WTC11 (cell line): Measurements from ENCODE around the gene GPC6. TPM values are rescaled to one million over a fixed set of nuclear protein-coding genes. Genes with fewer than 3 reads are reported as not detected.

ENCODE experiments used
- ATAC-seq: fragments of 200-7000 bp; cut with Tn5 transposase; 2 replicates; pipeline ENCODE4 v1.10.0; 2021; ENCODE audit warnings: mild to moderate bottlenecking, moderate library complexity
- Bru-seq: library from RNA; stranded (reverse); fragments of 400-500 nt; gene quantifications from one replicate; lab custom pipeline; 2021; lab: Mats Ljungman, UMichigan
- CTCF ChIA-PET: fragments of 300-600 bp; sonication (Branson Sonifier 250); formaldehyde crosslinking; loops from one replicate; lab custom pipeline; 2021; ENCODE audit warnings: antibody characterized with exemption; lab: Charles Lee
- POLR2A ChIA-PET: fragments of 350-600 bp; sonication (Branson Sonifier 250); formaldehyde crosslinking; loops from one replicate; lab custom pipeline; 2021; ENCODE audit warnings: antibody characterized with exemption; lab: Charles Lee
- DNase-seq: peaks from one replicate; pipeline ENCODE4 v3.0.0; 2021; ENCODE audit warnings: low spot score
- H3K27ac Mint-ChIP-seq: 2 replicates; pipeline ENCODE4 v1.8.0; 2021; ENCODE audit warnings: mixed read lengths
- H3K27me3 Mint-ChIP-seq: 2 replicates; pipeline ENCODE4 v1.8.0; 2021; ENCODE audit warnings: low read depth, mild to moderate bottlenecking, moderate library complexity, mixed read lengths
- H3K36me3 Mint-ChIP-seq: 2 replicates; pipeline ENCODE4 v1.8.0; 2021; ENCODE audit warnings: mixed read lengths
- H3K4me1 Mint-ChIP-seq: 2 replicates; pipeline ENCODE4 v1.8.0; 2022; ENCODE audit warnings: mixed read lengths
- H3K4me3 Mint-ChIP-seq: 2 replicates; pipeline ENCODE4 v1.8.0; 2021; ENCODE audit warnings: mild to moderate bottlenecking, moderate library complexity, mixed read lengths
- H3K9me3 Mint-ChIP-seq: 2 replicates; pipeline ENCODE4 v1.8.0; 2021; ENCODE audit warnings: mixed read lengths
- ARID4B ChIP-seq: sonication (generic); formaldehyde crosslinking; IDR thresholded peaks from 2 replicates; pipeline ENCODE4 v1.8.0; 2023; ENCODE audit warnings: missing genetic modification reagents, mild to moderate bottlenecking, borderline replicate concordance
- ATF3 ChIP-seq: sonication (generic); formaldehyde crosslinking; conservative IDR thresholded peaks from 2 replicates; pipeline ENCODE4 v1.8.1; 2022; ENCODE audit warnings: mild to moderate bottlenecking, missing genetic modification reagents
- ATF6 ChIP-seq: sonication (generic); formaldehyde crosslinking; IDR thresholded peaks from 2 replicates; pipeline ENCODE4 v1.8.1; 2023; ENCODE audit warnings: mild to moderate bottlenecking, missing genetic modification reagents
- CREB1 ChIP-seq: sonication (generic); formaldehyde crosslinking; IDR thresholded peaks from 2 replicates; pipeline ENCODE4 v1.8.0; 2023; ENCODE audit warnings: mild to moderate bottlenecking, missing genetic modification reagents
- CTCF ChIP-seq: fragments of 200-600 bp; IDR thresholded peaks from 2 replicates; pipeline ENCODE4 v1.8.0; 2022; ENCODE audit warnings: antibody characterized with exemption
- E2F4 ChIP-seq: sonication (generic); formaldehyde crosslinking; IDR thresholded peaks from 2 replicates; pipeline ENCODE4 v1.8.1; 2022; ENCODE audit warnings: low read depth, mild to moderate bottlenecking, moderate library complexity, missing genetic modification reagents, borderline replicate concordance
- ETV6 ChIP-seq: sonication (generic); formaldehyde crosslinking; IDR thresholded peaks from 2 replicates; pipeline ENCODE4 v1.8.1; 2022; ENCODE audit warnings: mild to moderate bottlenecking, missing genetic modification reagents
- FOXP1 ChIP-seq: sonication (generic); formaldehyde crosslinking; IDR thresholded peaks from 2 replicates; pipeline ENCODE4 v1.8.0; 2022; ENCODE audit warnings: missing genetic modification reagents, mild to moderate bottlenecking, moderate library complexity, borderline replicate concordance
- GRHL2 ChIP-seq: fragments of 250-450 bp; sonication (Bioruptor Pico); IDR thresholded peaks from 2 replicates; pipeline ENCODE4 v1.8.0; 2022; ENCODE audit warnings: mild to moderate bottlenecking, moderate library complexity; ENCODE audit not compliant: insufficient replicate concordance, severe bottlenecking
- HMGA2 ChIP-seq: fragments of 250-450 bp; sonication (Bioruptor Pico); IDR thresholded peaks from 2 replicates; pipeline ENCODE4 v1.4.0; 2021; ENCODE audit warnings: mild to moderate bottlenecking, moderate library complexity
- MYBL2 ChIP-seq: sonication (generic); formaldehyde crosslinking; IDR thresholded peaks from 2 replicates; pipeline ENCODE4 v1.8.1; 2023; ENCODE audit warnings: mild to moderate bottlenecking, moderate library complexity, missing genetic modification reagents
- PRDM15 ChIP-seq: sonication (generic); formaldehyde crosslinking; IDR thresholded peaks from 2 replicates; pipeline ENCODE4 v1.8.0; 2022; ENCODE audit warnings: missing genetic modification reagents
- PRRX2 ChIP-seq: fragments of 250-450 bp; sonication (Bioruptor Pico); IDR thresholded peaks from 2 replicates; pipeline ENCODE4 v1.8.0; 2021; ENCODE audit warnings: mild to moderate bottlenecking
- RELA ChIP-seq: sonication (generic); formaldehyde crosslinking; IDR thresholded peaks from 2 replicates; pipeline ENCODE4 v1.8.1; 2022; ENCODE audit warnings: missing genetic modification reagents, mild to moderate bottlenecking, borderline replicate concordance
- STAT6 ChIP-seq: sonication (generic); formaldehyde crosslinking; conservative IDR thresholded peaks from 2 replicates; pipeline ENCODE4 v1.8.1; 2023; ENCODE audit warnings: mild to moderate bottlenecking, low read depth, missing genetic modification reagents, moderate library complexity
- TEAD1 ChIP-seq: sonication (generic); formaldehyde crosslinking; IDR thresholded peaks from 2 replicates; pipeline ENCODE4 v1.8.0; 2022; ENCODE audit warnings: mild to moderate bottlenecking, missing genetic modification reagents
- ZNF317 ChIP-seq: sonication (generic); formaldehyde crosslinking; IDR thresholded peaks from 2 replicates; pipeline ENCODE4 v1.8.1; 2023; ENCODE audit warnings: low read depth, mild to moderate bottlenecking, moderate library complexity, missing genetic modification reagents, borderline replicate concordance
- ZNF396 ChIP-seq: fragments of 250-450 bp; sonication (Bioruptor Pico); IDR thresholded peaks from 2 replicates; pipeline ENCODE4 v1.8.0; 2021; ENCODE audit warnings: mild to moderate bottlenecking, moderate library complexity, borderline replicate concordance
- ZNF671 ChIP-seq: fragments of 250-450 bp; sonication (Bioruptor Pico); IDR thresholded peaks from 2 replicates; pipeline ENCODE4 v1.8.0; 2021; ENCODE audit warnings: mild to moderate bottlenecking
- long read RNA-seq, 3 experiments: library from RNA in 1 of 3; library from capped mRNA in 1 of 3; library from polyadenylated mRNA in 1 of 3; unstranded in 2 of 3; stranded (forward) in 1 of 3; transcript quantifications; one replicate each; pipeline ENCODE4 v2.0.0, GENCODE V29; 2021
- total RNA-seq: library from RNA; stranded (reverse); gene quantifications from 3 replicates; pipeline ENCODE4 v1.2.3, GENCODE V29; 2021

GPC6 gene
- total RNA-seq (19.5 to 24.3 TPM (median 24.2 TPM) in 3 replicates), Bru-seq, nascent RNA (percentile 77 among the genes with signal in this experiment)
- long read RNA-seq, experiment 1, transcript GPC6-202 (5 exons, 792 nt) = major isoform, 5 of 95 reads
- long read RNA-seq, experiment 1, partial matches to known transcripts = 22 of 95 reads
- long read RNA-seq, experiment 1, other reads (novel, unspliced or antisense) = 68 of 95 reads
- long read RNA-seq, experiment 2, partial matches to known transcripts = 22 of 30 reads
- long read RNA-seq, experiment 2, other reads (novel, unspliced or antisense) = 4 of 30 reads
- long read RNA-seq, experiment 3, partial matches to known transcripts = 0 of 3 reads
- long read RNA-seq, experiment 3, other reads (novel, unspliced or antisense) = 3 of 3 reads

- ChIA-PET CTCF (no interaction called here), POLR2A (interaction anchor here (1.2 kb wide), 1 partner anchor 11 kb away, joined by 3 read pairs; no protein-coding TSS in a partner anchor)
- ATAC-seq (peak; percentile 19), DNase-seq (peak; percentile 58)
- no peaks in the 10 kb centered on the region for H3K36me3 Mint-ChIP-seq
- H3K4me1 Mint-ChIP-seq = peaks cover 73% of the 10 kb centered on the region
- no peaks in the 10 kb centered on the region for H3K27me3 Mint-ChIP-seq
- H3K4me3 Mint-ChIP-seq = peak within 1 kb of the TSS; percentile 96
- H3K9me3 Mint-ChIP-seq = no peaks in the 10 kb centered on the region
- peak within 1 kb of the TSS; percentile 97 for H3K27ac Mint-ChIP-seq
- TF ChIP-seq ZNF671 (CRISPR knock-in tag) (no peak), ARID4B (CRISPR knock-in tag) (peak; percentile 73), STAT6 (CRISPR knock-in tag) (no peak), GRHL2 (CRISPR knock-in tag) (no peak), E2F4 (CRISPR knock-in tag) (no peak), ZNF317 (CRISPR knock-in tag) (no peak), PRRX2 (CRISPR knock-in tag) (no peak), ATF6 (CRISPR knock-in tag) (no peak), FOXP1 (CRISPR knock-in tag) (no peak), PRDM15 (CRISPR knock-in tag) (peak; percentile 97), MYBL2 (0 out of 2 replicates have a peak, but pooled peaks have one; percentile 7), CTCF (no peak), ZNF396 (no peak), TEAD1 (CRISPR knock-in tag) (peak; percentile 19; the same call in 1 of the 2 replicates), ATF3 (no peak), HMGA2 (no peak), RELA (CRISPR knock-in tag) (no peak), ETV6 (no peak), CREB1 (no peak)
Observed at GRCh38 chr13:93226623-93227279, at the start of gene GPC6. Gene GPC6, plus strand, starts transcription at chr13:93226807.
